ENCODE data around the gene GPR152. TPM values are rescaled to one million over a fixed set of nuclear protein-coding genes. Genes with fewer than 3 reads are reported as not detected.

The GPR152 gene
- total RNA-seq, 3 donors from 2014 or later, result not detected

DNA sequence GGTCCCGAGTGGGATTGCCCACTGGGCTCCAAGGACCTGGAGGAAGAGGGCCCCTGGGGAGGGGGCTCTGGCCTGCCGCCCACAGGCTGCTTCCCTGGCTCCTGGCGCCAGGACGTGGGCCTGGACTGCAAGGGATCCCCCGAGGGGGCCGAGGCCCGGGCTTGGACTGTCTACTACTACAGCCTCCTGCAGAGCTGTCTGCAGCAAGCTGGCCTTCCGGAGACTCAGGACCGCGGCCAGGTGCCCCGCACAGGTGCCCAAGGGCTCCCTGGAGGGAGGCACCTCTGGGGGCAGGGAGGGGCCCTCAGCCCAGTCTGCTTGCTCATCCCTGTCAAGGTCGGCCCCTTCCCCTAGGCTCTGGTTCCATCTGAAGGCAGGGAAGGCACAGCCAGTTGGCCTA, 35.1 kb downstream of the GPR152 start:
- DNase-seq, result no peak
- intact Hi-C loops (cut with DNase I, micrococcal nuclease), result no loop called here
- TF ChIP-seq, protein P1, sequence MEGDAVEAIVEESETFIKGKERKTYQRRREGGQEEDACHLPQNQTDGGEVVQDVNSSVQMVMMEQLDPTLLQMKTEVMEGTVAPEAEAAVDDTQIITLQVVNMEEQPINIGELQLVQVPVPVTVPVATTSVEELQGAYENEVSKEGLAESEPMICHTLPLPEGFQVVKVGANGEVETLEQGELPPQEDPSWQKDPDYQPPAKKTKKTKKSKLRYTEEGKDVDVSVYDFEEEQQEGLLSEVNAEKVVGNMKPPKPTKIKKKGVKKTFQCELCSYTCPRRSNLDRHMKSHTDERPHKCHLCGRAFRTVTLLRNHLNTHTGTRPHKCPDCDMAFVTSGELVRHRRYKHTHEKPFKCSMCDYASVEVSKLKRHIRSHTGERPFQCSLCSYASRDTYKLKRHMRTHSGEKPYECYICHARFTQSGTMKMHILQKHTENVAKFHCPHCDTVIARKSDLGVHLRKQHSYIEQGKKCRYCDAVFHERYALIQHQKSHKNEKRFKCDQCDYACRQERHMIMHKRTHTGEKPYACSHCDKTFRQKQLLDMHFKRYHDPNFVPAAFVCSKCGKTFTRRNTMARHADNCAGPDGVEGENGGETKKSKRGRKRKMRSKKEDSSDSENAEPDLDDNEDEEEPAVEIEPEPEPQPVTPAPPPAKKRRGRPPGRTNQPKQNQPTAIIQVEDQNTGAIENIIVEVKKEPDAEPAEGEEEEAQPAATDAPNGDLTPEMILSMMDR (IDR thresholded peaks at IDR 0.05), result no peak
- peaks cover 3% of the 10 kb centered on the region for H3K36me3 ChIP-seq (ENCODE audit: low read depth)
- H3K4me3 ChIP-seq, result no peak overlapping the region
- H3K4me1 ChIP-seq (ENCODE audit: low read depth), result peaks cover 32% of the 10 kb centered on the region
- no peak for ATAC-seq
- H3K9me3 ChIP-seq, result no peaks in the 10 kb centered on the region

DNA sequence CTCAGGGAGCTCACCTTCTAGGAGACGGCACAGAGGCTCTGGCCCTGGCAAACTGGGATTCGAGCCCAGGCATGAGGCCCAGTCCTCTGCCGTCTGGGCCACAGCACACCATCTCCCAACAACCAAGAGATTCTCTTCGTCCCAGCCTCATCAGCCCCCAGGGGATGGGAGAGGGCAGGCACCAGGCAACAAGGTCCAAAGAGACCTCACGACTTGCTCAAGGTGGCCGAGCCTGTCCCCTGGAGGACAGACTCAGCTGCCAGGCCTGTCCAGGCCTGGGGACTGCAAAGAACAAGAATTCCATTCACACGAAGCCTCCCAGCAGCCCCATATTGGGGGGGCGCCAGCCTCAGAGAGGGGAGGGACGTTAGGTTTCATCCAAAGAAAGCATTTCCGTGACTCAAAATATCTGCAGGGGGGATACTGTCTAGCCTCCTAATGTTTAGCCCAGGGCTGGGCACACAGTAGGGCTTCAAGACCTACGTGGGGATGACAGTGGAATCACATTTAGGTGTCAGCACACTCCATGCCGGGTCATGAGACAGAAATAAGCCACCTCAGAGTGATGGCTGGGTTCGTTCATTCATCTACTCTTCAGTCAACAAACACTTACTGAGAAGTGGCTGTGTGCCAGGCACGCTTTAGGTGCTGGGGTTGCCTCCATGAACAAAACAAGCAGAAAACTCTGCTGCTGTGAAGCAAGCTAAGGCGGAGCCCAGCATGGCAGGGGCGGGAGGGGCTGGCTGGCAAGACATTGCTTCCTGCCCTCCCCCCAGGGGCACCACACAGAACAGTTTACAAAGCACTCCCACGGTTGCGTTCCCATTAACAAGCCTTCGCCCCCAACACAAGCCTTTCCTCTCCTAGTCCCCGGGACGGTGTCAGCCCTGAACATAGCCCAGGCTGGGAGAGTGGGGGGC, 35.9 kb downstream of the GPR152 start:
- Histone ChIP-seq H3K4me3 (no peak overlapping the region), H3K9me3 (no peaks in the 10 kb centered on the region), H3K36me3 (ENCODE audit: low read depth) (peaks cover 3% of the 10 kb centered on the region), H3K4me1 (ENCODE audit: low read depth) (peaks cover 32% of the 10 kb centered on the region)
- DNase-seq (peak in 2 of 3 donors; percentile 40 to 82), ATAC-seq (peak; percentile 2)
- intact Hi-C loops (cut with DNase I, micrococcal nuclease), result no loop called here
- TF ChIP-seq, protein P1 (IDR thresholded peaks at IDR 0.05), result no peak

DNA sequence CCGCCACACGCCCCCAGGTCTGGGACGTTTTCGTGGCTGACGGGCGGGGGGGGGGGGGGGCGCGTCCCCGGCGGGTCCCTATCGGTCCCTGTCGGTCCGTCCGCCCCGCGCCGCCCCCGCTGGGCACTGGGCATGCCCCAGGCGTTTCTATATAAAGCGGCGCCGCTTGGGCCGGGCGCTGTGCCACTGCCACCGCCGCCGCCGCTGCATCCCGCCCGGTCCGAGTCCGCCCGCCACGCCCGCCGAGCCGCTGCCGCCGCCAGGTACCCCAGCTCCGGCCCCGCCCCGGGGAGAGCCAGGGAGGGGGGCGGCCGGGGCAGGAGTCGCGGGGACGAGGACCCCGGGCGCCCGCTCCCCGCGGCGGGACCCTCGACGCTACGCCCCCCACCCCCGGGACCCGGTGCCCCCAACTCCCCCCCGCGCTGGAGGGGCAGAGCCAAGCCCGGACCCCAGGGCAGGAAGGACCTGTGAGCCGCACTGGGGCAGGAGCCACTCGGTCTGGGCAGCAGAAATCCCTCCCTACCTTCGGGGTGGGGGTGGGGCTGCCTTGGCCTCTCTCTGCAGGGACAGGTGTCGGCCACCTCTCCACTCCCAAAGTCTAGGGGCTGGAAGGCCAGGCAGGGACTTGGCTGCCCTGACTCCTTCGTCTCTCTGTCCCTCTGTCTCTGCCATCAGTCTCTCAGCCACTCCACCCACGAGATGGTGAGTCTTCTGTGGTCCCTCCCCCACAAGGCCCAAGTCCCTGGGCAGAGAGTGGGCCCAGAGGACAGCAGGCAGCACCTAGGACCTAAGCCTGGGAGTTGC, 36.8 kb downstream of the GPR152 start, which contains the start of gene CARNS1:
Gene CARNS1 (plus strand): TSS at position 178 of the 804 bp plus-strand sequence. CDS start 522 bp downstream, at position 700.
- Histone ChIP-seq H3K4me1 (ENCODE audit: low read depth) (peaks cover 27% of the 10 kb centered on the region), H3K4me3 (no peak within 1 kb of the TSS), H3K36me3 (ENCODE audit: low read depth) (no peaks in the 10 kb centered on the region), H3K9me3 (no peaks in the 10 kb centered on the region)
- TF ChIP-seq, protein P1 (IDR thresholded peaks at IDR 0.05), result no peak
- intact Hi-C loops (cut with DNase I, micrococcal nuclease), result no loop called here
- ATAC-seq (peak; percentile 19), DNase-seq (peak in 1 of 3 donors; percentile 49)

DNA sequence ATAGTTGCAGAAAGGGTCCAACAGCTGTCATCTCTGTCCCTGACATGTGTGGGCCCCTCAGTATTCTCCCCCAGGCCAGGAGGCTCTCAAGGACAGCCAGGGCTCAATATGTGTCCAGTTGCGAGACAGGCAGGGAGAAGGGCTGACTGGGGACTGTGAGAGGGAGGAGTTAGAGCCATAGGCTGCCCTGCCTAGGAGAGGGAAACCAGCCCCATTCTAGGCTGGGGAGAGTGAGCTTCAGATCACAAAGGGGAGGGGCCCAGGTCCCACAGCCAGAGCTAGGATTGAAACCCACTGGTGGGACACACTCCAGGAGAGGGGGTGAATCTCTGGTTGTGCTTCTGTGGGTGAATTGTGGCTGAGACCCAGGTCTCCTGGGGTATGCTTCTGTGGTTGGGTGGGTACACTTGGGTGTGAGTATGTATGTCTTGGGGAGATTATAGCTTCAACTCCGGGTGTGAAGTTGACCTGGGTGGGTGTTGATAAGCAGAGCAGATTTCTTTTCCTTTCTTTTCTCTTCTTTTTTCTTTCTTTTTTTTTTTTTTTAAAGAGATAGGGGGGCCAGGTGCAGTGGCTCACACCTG, 39.2 kb downstream of the GPR152 start:
- TF ChIP-seq, protein P1 (IDR thresholded peaks at IDR 0.05), result no peak
- intact Hi-C loops (cut with DNase I, micrococcal nuclease), result no loop called here
- ATAC-seq, result no peak

DNA sequence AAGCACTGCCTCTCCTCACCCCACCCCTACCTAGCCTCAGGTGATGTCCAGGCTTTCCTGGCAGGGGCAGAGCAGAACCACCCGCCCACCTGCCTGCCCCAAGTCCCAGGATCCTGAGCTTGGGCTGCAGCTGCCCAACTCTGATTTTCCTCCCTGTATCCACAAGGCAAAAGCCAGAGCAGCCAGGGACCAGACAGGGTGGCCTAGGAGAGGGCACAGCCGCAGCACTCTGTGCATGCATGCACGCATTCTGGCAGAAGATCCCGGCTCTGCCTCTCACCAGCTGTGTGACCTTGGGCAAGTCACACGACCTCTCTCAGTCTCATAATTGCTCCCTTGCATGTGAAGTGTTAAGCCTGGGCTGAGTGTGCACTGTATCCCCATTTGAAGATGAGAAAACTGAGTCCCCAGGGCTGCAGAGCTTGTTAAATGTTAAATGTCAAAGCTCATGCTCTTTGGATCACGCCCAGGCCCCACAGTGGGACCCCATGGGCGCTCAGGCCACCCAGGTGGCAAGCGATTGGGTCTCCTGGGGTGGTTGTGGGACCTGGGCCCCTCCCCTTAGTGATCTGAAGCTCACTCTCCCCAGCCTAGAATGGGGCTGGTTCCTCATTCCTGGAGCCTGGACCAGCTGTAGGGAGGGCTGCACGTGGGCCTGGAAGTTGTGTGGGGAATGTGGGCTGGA, 39.9 kb downstream of the GPR152 start:
- no peaks in the 10 kb centered on the region for H3K36me3 ChIP-seq (ENCODE audit: low read depth)
- ATAC-seq (no peak), DNase-seq (peak in 1 of 3 donors; percentile 46)
- H3K4me3 ChIP-seq, result no peak overlapping the region
- TF ChIP-seq, protein P1 (IDR thresholded peaks at IDR 0.05), result no peak
- intact Hi-C loops (cut with DNase I, micrococcal nuclease), result no loop called here
- H3K9me3 ChIP-seq, result no peaks in the 10 kb centered on the region
- peaks cover 22% of the 10 kb centered on the region for H3K4me1 ChIP-seq (ENCODE audit: low read depth)

More for the DNA sequence above, 39.2 kb downstream of the GPR152 start:
- Histone ChIP-seq H3K4me3 (no peak overlapping the region), H3K9me3 (no peaks in the 10 kb centered on the region), H3K36me3 (ENCODE audit: low read depth) (no peaks in the 10 kb centered on the region), H3K4me1 (ENCODE audit: low read depth) (peaks cover 22% of the 10 kb centered on the region)
- DNase-seq, result no peak
